Measurements from ENCODE around the gene OR4S1. TPM values are rescaled to one million over a fixed set of nuclear protein-coding genes. Genes with fewer than 3 reads are reported as not detected.

OR4S1 gene
- total RNA-seq, 1 experiment from 2014 or later = not detected

GRCh38 chr11:48270621-48271020 is 35.4 kb upstream of the OR4S1 start:
- Mint-ChIP-seq H3K4me1 (no peaks in the 10 kb centered on the region), H3K27ac (no peak overlapping the region), H3K4me3 (no peak overlapping the region), H3K36me3 (ENCODE audit: insufficient read depth in 1 of 3, low read depth in 3 of 3) (peaks cover 0 to 10% (median 6%) of the 10 kb centered on the region in 3 experiments; a peak in 4 of 7 replicates), H3K9me3 (peaks cover 81% of the 10 kb centered on the region in 2 experiments), H3K27me3 (ENCODE audit: low read depth) (peaks cover 2% of the 10 kb centered on the region)
- H4K20me1 ChIP-seq (ENCODE audit: control insufficient read depth, insufficient read depth, insufficient read length) = no peaks in the 10 kb centered on the region
- H3K79me1 ChIP-seq (ENCODE audit: insufficient read depth, low read depth, low read length, poor library complexity, severe bottlenecking) = no peaks in the 10 kb centered on the region
- H2BK5ac ChIP-seq (ENCODE audit: insufficient read length, low read length) = no peak overlapping the region
- no peaks in the 10 kb centered on the region for H3K4me1 ChIP-seq (ENCODE audit: insufficient read depth, low read length)
- TF ChIP-seq, protein P1, sequence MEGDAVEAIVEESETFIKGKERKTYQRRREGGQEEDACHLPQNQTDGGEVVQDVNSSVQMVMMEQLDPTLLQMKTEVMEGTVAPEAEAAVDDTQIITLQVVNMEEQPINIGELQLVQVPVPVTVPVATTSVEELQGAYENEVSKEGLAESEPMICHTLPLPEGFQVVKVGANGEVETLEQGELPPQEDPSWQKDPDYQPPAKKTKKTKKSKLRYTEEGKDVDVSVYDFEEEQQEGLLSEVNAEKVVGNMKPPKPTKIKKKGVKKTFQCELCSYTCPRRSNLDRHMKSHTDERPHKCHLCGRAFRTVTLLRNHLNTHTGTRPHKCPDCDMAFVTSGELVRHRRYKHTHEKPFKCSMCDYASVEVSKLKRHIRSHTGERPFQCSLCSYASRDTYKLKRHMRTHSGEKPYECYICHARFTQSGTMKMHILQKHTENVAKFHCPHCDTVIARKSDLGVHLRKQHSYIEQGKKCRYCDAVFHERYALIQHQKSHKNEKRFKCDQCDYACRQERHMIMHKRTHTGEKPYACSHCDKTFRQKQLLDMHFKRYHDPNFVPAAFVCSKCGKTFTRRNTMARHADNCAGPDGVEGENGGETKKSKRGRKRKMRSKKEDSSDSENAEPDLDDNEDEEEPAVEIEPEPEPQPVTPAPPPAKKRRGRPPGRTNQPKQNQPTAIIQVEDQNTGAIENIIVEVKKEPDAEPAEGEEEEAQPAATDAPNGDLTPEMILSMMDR (conservative IDR thresholded peaks at IDR 0.05) = no peak
- no peak overlapping the region for H3K4ac ChIP-seq (ENCODE audit: low read depth, low read length)
- no peak overlapping the region for H3K23ac ChIP-seq (ENCODE audit: insufficient read length, low read depth, low read length)
- H3K9me3 ChIP-seq (ENCODE audit: control insufficient read depth, low read depth, low read length) = peaks cover 55% of the 10 kb centered on the region
- no peak overlapping the region for H2AK5ac ChIP-seq (ENCODE audit: insufficient read length, low read length)
- no peaks in the 10 kb centered on the region for H3K79me2 ChIP-seq (ENCODE audit: insufficient read depth, low read length)
- DNase-seq = no peak
- no peak overlapping the region for H3K56ac ChIP-seq (ENCODE audit: insufficient read length, low read depth, low read length)
- no peak overlapping the region for H3K14ac ChIP-seq (ENCODE audit: insufficient read depth, low read length)
- no peak overlapping the region for H4K8ac ChIP-seq (replicated peaks; ENCODE audit: insufficient read length, low read depth, low read length)
- no peak overlapping the region for H2BK12ac ChIP-seq (ENCODE audit: insufficient read length, low read depth, low read length)
- H3K9ac ChIP-seq (ENCODE audit: extremely low read depth, insufficient read length, low read length) = no peak overlapping the region
- no peak overlapping the region for H3K18ac ChIP-seq (ENCODE audit: insufficient read length, low read depth, low read length)
- H4K91ac ChIP-seq (ENCODE audit: insufficient read length, low read depth, low read length) = no peak overlapping the region
- H2BK20ac ChIP-seq (ENCODE audit: low read depth, low read length, poor library complexity, severe bottlenecking) = no peak overlapping the region
- no peak overlapping the region for H3K4me2 ChIP-seq (ENCODE audit: insufficient read depth, insufficient read length, low read length)
- H2BK120ac ChIP-seq (ENCODE audit: low read depth, low read length, poor library complexity, severe bottlenecking) = no peak overlapping the region
- no peaks in the 10 kb centered on the region for H3K23me2 ChIP-seq (ENCODE audit: insufficient read length, low read depth, low read length, poor library complexity, severe bottlenecking)
- no peaks in the 10 kb centered on the region for H3K27me3 ChIP-seq (ENCODE audit: insufficient read depth, low read length)
- no peak overlapping the region for H2AFZ ChIP-seq (ENCODE audit: low read length)
- H2BK15ac ChIP-seq (ENCODE audit: low read depth, low read length) = no peak overlapping the region
- no peak overlapping the region for H3T11ph ChIP-seq (ENCODE audit: low read length)
- no peak overlapping the region for H3K27ac ChIP-seq (ENCODE audit: insufficient read length, low read depth, low read length)
- no peak overlapping the region for H4K5ac ChIP-seq (ENCODE audit: insufficient read length, low read depth, low read length)
- WGBS (ENCODE audit: extremely low coverage, insufficient read length, low lambda C conversion rate) = no CpG with 5 or more reads among the region's 3 CpGs
